GM12891 (cell line): ENCODE measurements around the gene LRIG1.

Experiments
- POLR2A ChIP-seq: IDR thresholded peaks from 2 replicates; pipeline ENCODE4 v1.6.1; 2011; ENCODE audit warnings: low read depth, low read length, control low read depth
- POLR2AphosphoS5 ChIP-seq: IDR thresholded peaks from 2 replicates; pipeline ENCODE4 v1.6.1; 2011; ENCODE audit warnings: low read depth, low read length, control low read depth
- TAF1 ChIP-seq: IDR thresholded peaks from 2 replicates; pipeline ENCODE4 v1.6.1; 2011; ENCODE audit warnings: low read depth, low read length, control low read depth

DNA sequence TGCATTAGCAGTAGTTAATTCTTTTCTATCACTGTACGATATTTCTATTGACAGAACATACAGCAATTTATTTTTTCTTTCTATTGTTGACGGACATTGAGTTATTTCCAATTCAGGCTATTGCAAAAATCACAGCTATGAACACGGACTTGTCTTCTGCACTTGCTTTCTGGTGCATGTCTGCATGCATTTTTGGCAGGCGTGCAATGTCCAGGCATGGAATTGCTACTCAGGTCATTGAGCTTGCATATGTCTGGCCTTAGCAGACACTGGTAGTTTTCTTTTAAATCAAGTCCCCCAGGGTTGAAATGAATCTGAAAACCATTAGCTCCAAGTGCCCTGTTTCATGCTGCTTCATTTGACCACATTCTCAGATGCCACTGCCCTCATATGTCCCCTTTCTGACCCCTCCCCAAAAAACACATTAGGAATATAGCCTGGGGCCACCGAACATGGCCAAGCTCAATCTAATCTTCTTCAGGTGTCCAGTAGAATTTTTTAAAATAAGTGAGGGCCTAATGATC lies 72.8 kb downstream of the LRIG1 start:
- TF ChIP-seq POLR2AphosphoS5 (no peak), POLR2A (no peak), TAF1 (no peak)
